Measurements from ENCODE around the gene IL18R1.

DNA sequence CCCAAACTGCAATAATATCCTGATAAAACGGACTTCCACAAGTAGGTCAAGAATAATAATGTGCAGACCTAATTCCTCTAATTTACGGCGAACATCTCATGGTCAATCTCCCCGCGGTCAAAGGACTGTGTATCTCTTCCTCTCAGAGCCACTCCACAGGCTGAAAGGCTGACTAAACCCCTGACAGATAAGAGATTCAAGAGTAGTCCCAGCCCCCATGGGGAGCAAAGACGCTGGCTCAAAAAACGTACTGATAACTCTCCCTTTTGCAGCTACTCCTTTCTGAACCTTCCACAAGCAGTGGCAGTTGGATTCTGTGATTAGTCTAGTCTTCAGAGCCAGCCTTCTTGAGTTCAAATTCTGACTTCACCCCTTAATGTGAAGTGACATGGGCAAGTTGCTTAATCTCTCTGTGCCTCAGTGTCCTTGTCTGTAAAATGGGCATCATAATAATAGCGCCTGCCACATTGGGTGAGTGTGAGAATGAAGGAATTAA is 19.7 kb upstream of the IL18R1 start:
- no peak for TF ChIP-seq POLR2A (IDR thresholded peaks at IDR 0.05)
- TF ChIP-seq, protein P1, sequence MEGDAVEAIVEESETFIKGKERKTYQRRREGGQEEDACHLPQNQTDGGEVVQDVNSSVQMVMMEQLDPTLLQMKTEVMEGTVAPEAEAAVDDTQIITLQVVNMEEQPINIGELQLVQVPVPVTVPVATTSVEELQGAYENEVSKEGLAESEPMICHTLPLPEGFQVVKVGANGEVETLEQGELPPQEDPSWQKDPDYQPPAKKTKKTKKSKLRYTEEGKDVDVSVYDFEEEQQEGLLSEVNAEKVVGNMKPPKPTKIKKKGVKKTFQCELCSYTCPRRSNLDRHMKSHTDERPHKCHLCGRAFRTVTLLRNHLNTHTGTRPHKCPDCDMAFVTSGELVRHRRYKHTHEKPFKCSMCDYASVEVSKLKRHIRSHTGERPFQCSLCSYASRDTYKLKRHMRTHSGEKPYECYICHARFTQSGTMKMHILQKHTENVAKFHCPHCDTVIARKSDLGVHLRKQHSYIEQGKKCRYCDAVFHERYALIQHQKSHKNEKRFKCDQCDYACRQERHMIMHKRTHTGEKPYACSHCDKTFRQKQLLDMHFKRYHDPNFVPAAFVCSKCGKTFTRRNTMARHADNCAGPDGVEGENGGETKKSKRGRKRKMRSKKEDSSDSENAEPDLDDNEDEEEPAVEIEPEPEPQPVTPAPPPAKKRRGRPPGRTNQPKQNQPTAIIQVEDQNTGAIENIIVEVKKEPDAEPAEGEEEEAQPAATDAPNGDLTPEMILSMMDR (IDR thresholded peaks at IDR 0.05): no peak
